H9 (cell line): ENCODE results near the gene TMEM106A. TPM values are rescaled to one million over a fixed set of nuclear protein-coding genes. Genes with fewer than 3 reads are reported as not detected.
"Not testable (repeated sequence)": the region's sequence is repeated elsewhere in the genome, so short reads cannot be mapped to it uniquely, and the experiment has no call there.

ENCODE experiments used
- DNase-seq: peaks from one replicate; pipeline ENCODE4 v3.0.0-alpha.2; 2017
- H2AFZ ChIP-seq: one replicate; pipeline ENCODE4 v1.6.1; 2013; ENCODE audit warnings: mild to moderate bottlenecking, low read length, control low read depth, moderate library complexity
- H2AK5ac ChIP-seq: 2 replicates; pipeline ENCODE4 v1.6.1; 2013; ENCODE audit warnings: low read length, control low read depth, mixed read lengths; ENCODE audit not compliant: insufficient read length
- H2BK120ac ChIP-seq: one replicate; pipeline ENCODE4 v1.6.1; 2013; ENCODE audit warnings: low read depth, mild to moderate bottlenecking, low read length, control low read depth, inconsistent platforms; ENCODE audit not compliant: poor library complexity, severe bottlenecking
- H2BK12ac ChIP-seq: 2 replicates; pipeline ENCODE4 v1.6.1; 2013; ENCODE audit warnings: low read length, control low read depth, mixed read lengths, low read depth; ENCODE audit not compliant: insufficient read length
- H2BK15ac ChIP-seq: 2 replicates; pipeline ENCODE4 v1.6.1; 2013; ENCODE audit warnings: low read depth, low read length, control low read depth
- H2BK20ac ChIP-seq: one replicate; pipeline ENCODE4 v1.6.1; 2013; ENCODE audit warnings: low read depth, mild to moderate bottlenecking, low read length, control low read depth, inconsistent platforms; ENCODE audit not compliant: poor library complexity, severe bottlenecking
- H2BK5ac ChIP-seq: 2 replicates; pipeline ENCODE4 v1.6.1; 2013; ENCODE audit warnings: low read length, control low read depth, mixed read lengths; ENCODE audit not compliant: insufficient read length
- H3K14ac ChIP-seq: 2 replicates; pipeline ENCODE4 v1.6.1; 2013; ENCODE audit warnings: low read length, control low read depth; ENCODE audit not compliant: insufficient read depth
- H3K18ac ChIP-seq: 2 replicates; pipeline ENCODE4 v1.6.1; 2013; ENCODE audit warnings: low read depth, mild to moderate bottlenecking, mixed read lengths, low read length, control low read depth; ENCODE audit not compliant: insufficient read length
- H3K23ac ChIP-seq: 2 replicates; pipeline ENCODE4 v1.6.1; 2013; ENCODE audit warnings: low read length, control low read depth, mixed read lengths, low read depth; ENCODE audit not compliant: insufficient read length
- H3K23me2 ChIP-seq: 2 replicates; pipeline ENCODE4 v1.6.1; 2013; ENCODE audit warnings: low read depth, mild to moderate bottlenecking, mixed read lengths, low read length, control low read depth; ENCODE audit not compliant: insufficient read length, poor library complexity, severe bottlenecking
- H3K27ac ChIP-seq: 2 replicates; pipeline ENCODE4 v1.5.1; 2013; ENCODE audit warnings: low read length, control low read depth, mixed read lengths, low read depth; ENCODE audit not compliant: insufficient read length
- H3K27me3 ChIP-seq: 2 replicates; pipeline ENCODE4 v1.6.1; 2013; ENCODE audit warnings: low read length, control low read depth, inconsistent platforms; ENCODE audit not compliant: insufficient read depth
- H3K4ac ChIP-seq: 2 replicates; pipeline ENCODE4 v1.6.1; 2013; ENCODE audit warnings: low read depth, mild to moderate bottlenecking, control low read depth, inconsistent platforms, low read length, moderate library complexity
- H3K4me1 ChIP-seq: 2 replicates; pipeline ENCODE4 v1.6.1; 2013; ENCODE audit warnings: low read length, control low read depth, inconsistent platforms; ENCODE audit not compliant: insufficient read depth
- H3K4me2 ChIP-seq: 2 replicates; pipeline ENCODE4 v1.6.1; 2013; ENCODE audit warnings: low read length, control low read depth, mixed read lengths; ENCODE audit not compliant: insufficient read length, insufficient read depth
- H3K56ac ChIP-seq: 2 replicates; pipeline ENCODE4 v1.6.1; 2013; ENCODE audit warnings: low read depth, mild to moderate bottlenecking, mixed read lengths, low read length, control low read depth; ENCODE audit not compliant: insufficient read length
- H3K79me1 ChIP-seq: 2 replicates; pipeline ENCODE4 v1.6.1; 2013; ENCODE audit warnings: low read depth, mild to moderate bottlenecking, moderate library complexity, low read length, control low read depth, inconsistent platforms; ENCODE audit not compliant: insufficient read depth, poor library complexity, severe bottlenecking
- H3K79me2 ChIP-seq: 2 replicates; pipeline ENCODE4 v1.6.1; 2013; ENCODE audit warnings: low read length, control low read depth, inconsistent platforms; ENCODE audit not compliant: insufficient read depth
- H3K9ac ChIP-seq: 2 replicates; pipeline ENCODE4 v1.6.1; 2013; ENCODE audit warnings: low read length, control low read depth, mixed read lengths; ENCODE audit not compliant: insufficient read length; ENCODE audit errors: extremely low read depth
- H3K9me3 ChIP-seq: one replicate; pipeline ENCODE4 v1.6.1; 2013; ENCODE audit warnings: low read depth, low read length, inconsistent platforms; ENCODE audit not compliant: control insufficient read depth
- H3T11ph ChIP-seq: one replicate; pipeline ENCODE4 v1.6.1; 2013; ENCODE audit warnings: mild to moderate bottlenecking, low read length, control low read depth, inconsistent platforms
- H4K20me1 ChIP-seq: one replicate; pipeline ENCODE4 v1.6.1; 2013; ENCODE audit not compliant: control insufficient read depth, insufficient read length, insufficient read depth
- H4K5ac ChIP-seq: 2 replicates; pipeline ENCODE4 v1.6.1; 2013; ENCODE audit warnings: low read depth, mild to moderate bottlenecking, mixed read lengths, low read length, control low read depth; ENCODE audit not compliant: insufficient read length
- H4K8ac ChIP-seq: replicated peaks from 2 replicates; pipeline ENCODE4 v1.6.1; 2013; ENCODE audit warnings: low read length, control low read depth, mixed read lengths, low read depth; ENCODE audit not compliant: insufficient read length
- H4K91ac ChIP-seq: 2 replicates; pipeline ENCODE4 v1.6.1; 2013; ENCODE audit warnings: low read depth, mild to moderate bottlenecking, moderate library complexity, mixed read lengths, low read length, control low read depth; ENCODE audit not compliant: insufficient read length
- H3K27ac Mint-ChIP-seq, 3 experiments: 2 replicates in 2 of 3; 3 replicates in 1 of 3; pipeline ENCODE4 v1.8.0; 2020 to 2021; ENCODE audit warnings: mixed read lengths in 3 of 3, mild to moderate bottlenecking in 1 of 3, moderate library complexity in 1 of 3
- H3K27me3 Mint-ChIP-seq: 2 replicates; pipeline ENCODE4 v1.8.0; 2021; ENCODE audit warnings: low read depth, mild to moderate bottlenecking, moderate library complexity, mixed read lengths
- H3K36me3 Mint-ChIP-seq, 3 experiments: 2 replicates in 2 of 3; 3 replicates in 1 of 3; pipeline ENCODE4 v1.8.0; 2020 to 2021; ENCODE audit warnings: low read depth in 3 of 3, mixed read lengths in 3 of 3; ENCODE audit not compliant: insufficient read depth in 1 of 3
- H3K4me1 Mint-ChIP-seq, 2 experiments: 2 replicates each; pipeline ENCODE4 v1.8.0; 2020; ENCODE audit warnings: mixed read lengths in 2 of 2
- H3K4me3 Mint-ChIP-seq, 2 experiments: 2 replicates in 1 of 2; 3 replicates in 1 of 2; pipeline ENCODE4 v1.8.0; 2020 to 2021; ENCODE audit warnings: mild to moderate bottlenecking in 2 of 2, mixed read lengths in 2 of 2, moderate library complexity in 1 of 2
- H3K9me3 Mint-ChIP-seq, 2 experiments: 2 replicates in 1 of 2; 3 replicates in 1 of 2; pipeline ENCODE4 v1.8.0; 2020; ENCODE audit warnings: mild to moderate bottlenecking in 2 of 2, mixed read lengths in 2 of 2, moderate library complexity in 1 of 2
- WGBS: extraction: QIAGEN DNeasy Blood & Tissue Kit; methylation state at CpG from one replicate; pipeline ENCODE4 v1.1.7; 2013; ENCODE audit warnings: missing lambda C conversion rate, low lambda C conversion rate, mixed read lengths; ENCODE audit not compliant: insufficient read length; ENCODE audit errors: extremely low coverage; 5-methylcytosine and 5-hydroxymethylcytosine counted together
- total RNA-seq: library from RNA; stranded (reverse); gene quantifications from 2 replicates; pipeline ENCODE4 v1.2.1, GENCODE V29; 2021
- TF ChIP-seq, protein P1 (sequence below): fragments of 200-600 bp; sonication (generic); conservative IDR thresholded peaks from 3 replicates; pipeline ENCODE4 v1.8.0; 2021; ENCODE audit warnings: antibody characterized with exemption, mild to moderate bottlenecking

Gene TMEM106A
- total RNA-seq, 1 experiment from 2014 or later, result 3.7 TPM

- no peaks in the 10 kb centered on the region for H3K36me3 Mint-ChIP-seq
- no peak overlapping the region for H3K4me3 Mint-ChIP-seq
- Histone ChIP-seq H2BK5ac (no peak overlapping the region), H3K9ac (no peak overlapping the region), H3T11ph (no peak overlapping the region), H3K23me2 (no peaks in the 10 kb centered on the region), H3K79me2 (no peaks in the 10 kb centered on the region), H3K27me3 (no peaks in the 10 kb centered on the region), H3K56ac (no peak overlapping the region), H2BK12ac (no peak overlapping the region), H2BK120ac (no peak overlapping the region), H3K18ac (no peak overlapping the region), H3K23ac (no peak overlapping the region), H4K8ac (no peak overlapping the region), H4K20me1 (no peaks in the 10 kb centered on the region), H3K14ac (no peak overlapping the region), H3K4ac (no peak overlapping the region), H3K79me1 (no peaks in the 10 kb centered on the region), H2BK15ac (no peak overlapping the region), H2AK5ac (no peak overlapping the region), H2AFZ (no peak overlapping the region), H4K5ac (no peak overlapping the region), H4K91ac (no peak overlapping the region), H3K4me2 (no peak overlapping the region), H3K4me1 (no peaks in the 10 kb centered on the region), H2BK20ac (no peak overlapping the region), H3K27ac (no peak overlapping the region), H3K9me3 (no peaks in the 10 kb centered on the region)
- H3K27ac Mint-ChIP-seq, result no peak overlapping the region
- WGBS, result no CpG with 5 or more reads among the region's 7 CpGs
- DNase-seq, result peak; percentile 10
- no peaks in the 10 kb centered on the region for H3K9me3 Mint-ChIP-seq
- no peaks in the 10 kb centered on the region for H3K4me1 Mint-ChIP-seq
- H3K27me3 Mint-ChIP-seq, result no peaks in the 10 kb centered on the region
- TF ChIP-seq, protein P1, sequence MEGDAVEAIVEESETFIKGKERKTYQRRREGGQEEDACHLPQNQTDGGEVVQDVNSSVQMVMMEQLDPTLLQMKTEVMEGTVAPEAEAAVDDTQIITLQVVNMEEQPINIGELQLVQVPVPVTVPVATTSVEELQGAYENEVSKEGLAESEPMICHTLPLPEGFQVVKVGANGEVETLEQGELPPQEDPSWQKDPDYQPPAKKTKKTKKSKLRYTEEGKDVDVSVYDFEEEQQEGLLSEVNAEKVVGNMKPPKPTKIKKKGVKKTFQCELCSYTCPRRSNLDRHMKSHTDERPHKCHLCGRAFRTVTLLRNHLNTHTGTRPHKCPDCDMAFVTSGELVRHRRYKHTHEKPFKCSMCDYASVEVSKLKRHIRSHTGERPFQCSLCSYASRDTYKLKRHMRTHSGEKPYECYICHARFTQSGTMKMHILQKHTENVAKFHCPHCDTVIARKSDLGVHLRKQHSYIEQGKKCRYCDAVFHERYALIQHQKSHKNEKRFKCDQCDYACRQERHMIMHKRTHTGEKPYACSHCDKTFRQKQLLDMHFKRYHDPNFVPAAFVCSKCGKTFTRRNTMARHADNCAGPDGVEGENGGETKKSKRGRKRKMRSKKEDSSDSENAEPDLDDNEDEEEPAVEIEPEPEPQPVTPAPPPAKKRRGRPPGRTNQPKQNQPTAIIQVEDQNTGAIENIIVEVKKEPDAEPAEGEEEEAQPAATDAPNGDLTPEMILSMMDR, result no peak
Measured at GRCh38 chr17:43226393-43226792, 14.7 kb downstream of the TMEM106A start.

DNA sequence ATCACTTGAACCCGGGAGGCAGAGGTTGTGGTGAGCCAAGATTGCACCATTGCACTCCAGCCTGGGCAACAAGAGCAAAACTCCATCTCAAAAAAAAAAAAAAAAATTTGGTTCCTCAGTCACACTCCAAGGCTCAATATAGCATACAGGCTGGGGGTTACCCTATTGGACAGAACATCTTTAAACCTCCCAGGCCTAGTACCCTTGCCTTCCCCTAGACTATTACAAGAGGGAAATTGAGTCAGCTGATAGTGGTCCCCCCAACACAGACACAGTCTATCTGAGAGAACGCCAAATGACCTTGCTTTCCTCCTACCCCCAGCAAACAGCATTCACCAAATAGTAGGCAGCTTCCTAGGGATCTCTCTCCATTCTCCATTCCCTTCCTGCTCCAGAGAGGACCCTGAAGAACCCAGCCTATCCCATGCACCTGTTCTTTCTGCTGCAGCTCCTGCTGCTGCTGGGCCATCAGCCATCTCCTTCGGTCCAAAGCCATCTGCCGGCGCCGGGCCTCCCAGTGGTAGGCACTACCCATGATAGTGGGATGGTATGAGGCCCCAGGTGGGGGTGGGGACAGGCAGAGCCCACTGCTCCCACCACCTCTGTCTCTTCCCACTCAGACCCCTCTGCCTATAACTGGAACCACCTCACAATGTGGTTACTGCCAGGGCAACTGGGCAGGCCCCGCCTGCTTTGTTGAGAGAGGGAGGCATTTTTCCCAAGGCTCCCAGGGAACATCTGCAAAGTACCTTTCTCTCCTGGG lies 16.5 kb downstream of the TMEM106A start, which contains the start of gene CCDC200:
Gene CCDC200 (minus strand): TSS at position 604 of the 763 bp plus-strand sequence. CDS start 69 bp downstream, at position 535.
- H2BK20ac ChIP-seq, H2AFZ ChIP-seq: not testable (repeated sequence)
- WGBS, result no CpG with 5 or more reads among the region's 7 CpGs

More for the DNA sequence above, 16.5 kb downstream of the TMEM106A start, which contains the start of gene CCDC200:
- not testable (repeated sequence) for H3K79me1 ChIP-seq, H4K5ac ChIP-seq, H3K14ac ChIP-seq, H3K79me2 ChIP-seq, H3K36me3 Mint-ChIP-seq, H3T11ph ChIP-seq, H3K27me3 Mint-ChIP-seq, H3K9ac ChIP-seq, H3K23me2 ChIP-seq, H3K27ac Mint-ChIP-seq, H3K4ac ChIP-seq, H4K91ac ChIP-seq, H3K23ac ChIP-seq, H3K4me2 ChIP-seq, H2BK12ac ChIP-seq, H3K4me1 ChIP-seq, H2BK5ac ChIP-seq, H3K27ac ChIP-seq, H3K4me1 Mint-ChIP-seq, H3K27me3 ChIP-seq, H4K20me1 ChIP-seq, H3K56ac ChIP-seq, H3K9me3 ChIP-seq, DNase-seq, H3K18ac ChIP-seq, H2AK5ac ChIP-seq, H4K8ac ChIP-seq, H3K4me3 Mint-ChIP-seq, H3K9me3 Mint-ChIP-seq, H2BK120ac ChIP-seq, H2BK15ac ChIP-seq
